ENCODE results near the gene RPL19.

DNA sequence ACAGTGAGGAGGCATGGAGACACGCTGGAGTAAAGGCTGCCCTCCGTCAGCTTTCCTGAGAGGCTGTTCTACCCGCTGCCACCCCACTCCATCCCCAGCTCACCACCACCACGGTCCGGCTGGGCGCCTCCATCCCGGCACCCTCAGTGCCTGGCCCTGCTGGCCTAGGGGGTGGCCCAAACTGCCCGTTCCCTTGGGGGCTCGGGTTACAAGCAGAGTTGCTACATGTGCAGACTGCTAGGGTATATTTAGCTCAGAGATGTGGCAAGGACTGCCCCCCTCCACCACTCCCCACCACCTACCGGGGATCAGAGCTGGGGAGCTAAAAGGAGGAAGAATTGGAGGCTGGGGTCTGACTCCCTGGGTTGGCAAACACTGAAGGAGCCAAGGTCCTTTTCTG is 6.7 kb upstream of the RPL19 start:
- TF ChIP-seq, protein P1, sequence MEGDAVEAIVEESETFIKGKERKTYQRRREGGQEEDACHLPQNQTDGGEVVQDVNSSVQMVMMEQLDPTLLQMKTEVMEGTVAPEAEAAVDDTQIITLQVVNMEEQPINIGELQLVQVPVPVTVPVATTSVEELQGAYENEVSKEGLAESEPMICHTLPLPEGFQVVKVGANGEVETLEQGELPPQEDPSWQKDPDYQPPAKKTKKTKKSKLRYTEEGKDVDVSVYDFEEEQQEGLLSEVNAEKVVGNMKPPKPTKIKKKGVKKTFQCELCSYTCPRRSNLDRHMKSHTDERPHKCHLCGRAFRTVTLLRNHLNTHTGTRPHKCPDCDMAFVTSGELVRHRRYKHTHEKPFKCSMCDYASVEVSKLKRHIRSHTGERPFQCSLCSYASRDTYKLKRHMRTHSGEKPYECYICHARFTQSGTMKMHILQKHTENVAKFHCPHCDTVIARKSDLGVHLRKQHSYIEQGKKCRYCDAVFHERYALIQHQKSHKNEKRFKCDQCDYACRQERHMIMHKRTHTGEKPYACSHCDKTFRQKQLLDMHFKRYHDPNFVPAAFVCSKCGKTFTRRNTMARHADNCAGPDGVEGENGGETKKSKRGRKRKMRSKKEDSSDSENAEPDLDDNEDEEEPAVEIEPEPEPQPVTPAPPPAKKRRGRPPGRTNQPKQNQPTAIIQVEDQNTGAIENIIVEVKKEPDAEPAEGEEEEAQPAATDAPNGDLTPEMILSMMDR (IDR thresholded peaks at IDR 0.05; ENCODE audit: poor library complexity): no peak
- TF ChIP-seq EZH2 (IDR thresholded peaks at IDR 0.05; ENCODE audit: borderline replicate concordance): no peak
